A172 (cell line): ENCODE measurements around the gene ATRN. TPM values are rescaled to one million over a fixed set of nuclear protein-coding genes. Genes with fewer than 3 reads are reported as not detected.

Experiments
- DNase-seq: peaks from one replicate; pipeline ENCODE4 v3.0.0-alpha.2; 2015; ENCODE audit warnings: low spot score
- total RNA-seq: library from RNA; depleted of rRNA; stranded (reverse); fragments of >200 nt; shearing (Covaris generic); gene quantifications from 2 replicates; pipeline ENCODE4 v1.2.3, GENCODE V29; 2014; rRNA removed

The ATRN gene
- total RNA-seq, 1 experiment from 2014 or later, result 28.5 TPM

- DNase-seq, result no peak
Observed at GRCh38 chr20:3696200-3696599, 225.4 kb downstream of the ATRN start.

GRCh38 chr20:3696745-3697587, 226.1 kb downstream of the ATRN start:
- DNase-seq, result no peak

- no peak for DNase-seq
Observed at GRCh38 chr20:3697588-3698305, 226.9 kb downstream of the ATRN start.

DNA sequence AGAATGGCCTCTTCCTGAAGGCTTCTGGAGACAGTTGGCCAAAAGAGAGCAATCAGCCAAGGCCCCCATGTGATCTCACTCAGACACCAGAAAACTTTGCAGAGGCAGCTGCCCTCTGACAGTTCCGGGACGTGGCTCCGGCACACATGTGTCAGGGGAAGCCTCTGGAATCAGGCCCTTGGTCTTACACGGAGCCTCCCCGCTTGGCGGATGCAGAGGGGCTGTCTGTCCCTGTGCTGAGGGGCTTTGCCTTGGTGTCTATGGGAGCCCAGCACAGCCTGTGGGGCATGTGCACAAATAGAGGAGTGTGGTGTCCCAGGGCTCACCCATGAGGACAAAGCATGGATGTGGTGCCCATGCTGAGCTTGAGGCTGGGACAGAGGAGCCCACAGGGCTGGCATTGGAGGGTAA, 227.8 kb downstream of the ATRN start:
- DNase-seq, result no peak

- no peak for DNase-seq
Observed at GRCh38 chr20:3699037-3699436, 228.2 kb downstream of the ATRN start.

Other genes starting within 250 kb of the ATRN start
- 4.8 and 5.2 TPM in 2 replicates for gene SLC4A11, start 231.8 kb upstream of the ATRN start, total RNA-seq
- 2.1 and 2.8 TPM in 2 replicates for gene DNAAF9, start 63.3 kb upstream of the ATRN start, total RNA-seq
- gene GFRA4, start 192.4 kb downstream of the ATRN start, total RNA-seq, result not detected in 2 replicates
- gene ADAM33, start 211.0 kb downstream of the ATRN start, total RNA-seq, result not detected in 2 replicates
- 0.07 TPM in 1 of 2 replicates, not detected in the other for gene SIGLEC1, start 241.6 kb downstream of the ATRN start, total RNA-seq